Measurements from ENCODE around the gene MVD.
"Not testable (repeated sequence)": the region's sequence is repeated elsewhere in the genome, so short reads cannot be mapped to it uniquely, and the experiment has no call there.

MVD gene

GRCh38 chr16:88610080-88610479 is 52.8 kb downstream of the MVD start:
- Histone ChIP-seq H3K4me1 (ENCODE audit: control insufficient read depth, insufficient read depth, low read length, unreplicated experiment) (no peaks in the 10 kb centered on the region), H2AFZ (ENCODE audit: low read length, unreplicated experiment) (no peak overlapping the region), H3K27me3 (ENCODE audit: insufficient read depth, low read length) (no peaks in the 10 kb centered on the region), H3K36me3 (ENCODE audit: insufficient read depth, low read length) (0 out of 2 replicates have a peak, but pooled peaks cover 6% of the 10 kb centered on the region), H3K4me3 (ENCODE audit: low read depth, low read length) (no peak overlapping the region), H3K27ac (ENCODE audit: low read depth, low read length) (no peak overlapping the region), H3K79me2 (ENCODE audit: control insufficient read depth, insufficient read depth, low read length, unreplicated experiment) (no peaks in the 10 kb centered on the region)

GRCh38 chr16:88609426-88609825 is 53.5 kb downstream of the MVD start:
- H3K27me3 ChIP-seq (ENCODE audit: insufficient read depth, low read length); H3K36me3 ChIP-seq (ENCODE audit: insufficient read depth, low read length); H3K4me1 ChIP-seq (ENCODE audit: control insufficient read depth, insufficient read depth, low read length, unreplicated experiment); H2AFZ ChIP-seq (ENCODE audit: low read length, unreplicated experiment); H3K4me3 ChIP-seq (ENCODE audit: low read depth, low read length); H3K27ac ChIP-seq (ENCODE audit: low read depth, low read length); H3K79me2 ChIP-seq (ENCODE audit: control insufficient read depth, insufficient read depth, low read length, unreplicated experiment): not testable (repeated sequence)

GRCh38 chr16:88608076-88608475 is 54.8 kb downstream of the MVD start:
- Histone ChIP-seq H3K27ac (ENCODE audit: low read depth, low read length) (no peak overlapping the region), H3K36me3 (ENCODE audit: insufficient read depth, low read length) (0 out of 2 replicates have a peak, but pooled peaks cover 6% of the 10 kb centered on the region), H2AFZ (ENCODE audit: low read length, unreplicated experiment) (no peak overlapping the region), H3K79me2 (ENCODE audit: control insufficient read depth, insufficient read depth, low read length, unreplicated experiment) (no peaks in the 10 kb centered on the region), H3K27me3 (ENCODE audit: insufficient read depth, low read length) (no peaks in the 10 kb centered on the region), H3K4me3 (ENCODE audit: low read depth, low read length) (no peak overlapping the region), H3K4me1 (ENCODE audit: control insufficient read depth, insufficient read depth, low read length, unreplicated experiment) (no peaks in the 10 kb centered on the region)

GRCh38 chr16:88606148-88606757 is 56.6 kb downstream of the MVD start:
- H3K27ac ChIP-seq (ENCODE audit: low read depth, low read length), result no peak overlapping the region
- H3K36me3 ChIP-seq (ENCODE audit: insufficient read depth, low read length), result peaks cover 15% of the 10 kb centered on the region; the same call in 1 of the 2 replicates
- H3K79me2 ChIP-seq (ENCODE audit: control insufficient read depth, insufficient read depth, low read length, unreplicated experiment), result no peaks in the 10 kb centered on the region
- H3K27me3 ChIP-seq (ENCODE audit: insufficient read depth, low read length), result no peaks in the 10 kb centered on the region
- H3K4me3 ChIP-seq (ENCODE audit: low read depth, low read length), result no peak overlapping the region
- no peaks in the 10 kb centered on the region for H3K4me1 ChIP-seq (ENCODE audit: control insufficient read depth, insufficient read depth, low read length, unreplicated experiment)
- no peak overlapping the region for H2AFZ ChIP-seq (ENCODE audit: low read length, unreplicated experiment)

- no peaks in the 10 kb centered on the region for H3K4me1 ChIP-seq (ENCODE audit: control insufficient read depth, insufficient read depth, low read length, unreplicated experiment)
- H3K36me3 ChIP-seq (ENCODE audit: insufficient read depth, low read length), result peaks cover 15% of the 10 kb centered on the region; the same call in 1 of the 2 replicates
- no peaks in the 10 kb centered on the region for H3K79me2 ChIP-seq (ENCODE audit: control insufficient read depth, insufficient read depth, low read length, unreplicated experiment)
- no peak overlapping the region for H2AFZ ChIP-seq (ENCODE audit: low read length, unreplicated experiment)
- no peak overlapping the region for H3K4me3 ChIP-seq (ENCODE audit: low read depth, low read length)
- no peak overlapping the region for H3K27ac ChIP-seq (ENCODE audit: low read depth, low read length)
- H3K27me3 ChIP-seq (ENCODE audit: insufficient read depth, low read length), result no peaks in the 10 kb centered on the region
These were observed 57.4 kb downstream of the MVD start for GRCh38 chr16:88605186-88606147.

- Histone ChIP-seq H3K79me2 (ENCODE audit: control insufficient read depth, insufficient read depth, low read length, unreplicated experiment) (no peaks in the 10 kb centered on the region), H3K27ac (ENCODE audit: low read depth, low read length) (no peak overlapping the region), H3K27me3 (ENCODE audit: insufficient read depth, low read length) (no peaks in the 10 kb centered on the region), H3K4me1 (ENCODE audit: control insufficient read depth, insufficient read depth, low read length, unreplicated experiment) (no peaks in the 10 kb centered on the region), H3K4me3 (ENCODE audit: low read depth, low read length) (no peak overlapping the region), H2AFZ (ENCODE audit: low read length, unreplicated experiment) (no peak overlapping the region), H3K36me3 (ENCODE audit: insufficient read depth, low read length) (peaks cover 28% of the 10 kb centered on the region; the same call in 1 of the 2 replicates)
These were observed 60.8 kb downstream of the MVD start for GRCh38 chr16:88602091-88602490.

Data from ACC112 (cell line).